ENCODE measurements around the gene ACBD5.

DNA sequence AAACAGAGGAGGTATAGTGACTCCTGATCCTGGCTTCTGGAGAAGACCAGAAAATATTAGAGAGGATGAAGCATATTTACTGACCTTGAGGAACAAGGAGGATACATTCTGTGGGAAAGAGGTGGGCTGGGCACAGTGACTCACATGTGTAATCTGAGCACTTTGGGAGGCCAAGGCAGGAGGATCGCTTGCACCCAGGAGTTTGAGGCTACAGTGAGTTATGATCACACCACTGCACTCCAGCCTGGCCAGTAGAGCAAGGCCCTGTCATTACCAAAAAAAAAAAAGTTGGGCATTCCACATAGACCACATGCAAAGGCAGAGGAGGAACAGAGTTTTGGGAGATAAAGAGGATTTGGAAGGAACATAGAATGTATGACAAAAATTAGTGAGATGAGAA, 4.4 kb upstream of the ACBD5 start:
- TF ChIP-seq CTCF (IDR thresholded peaks at IDR 0.05): no peak
- TF ChIP-seq POLR2A (IDR thresholded peaks at IDR 0.05): no peak

All from Peyer's patch (tissue), 4 donors.